GM18508 (cell line): ENCODE measurements around the gene RPL11.
"Not testable (repeated sequence)": the region's sequence is repeated elsewhere in the genome, so short reads cannot be mapped to it uniquely, and the experiment has no call there.

ENCODE experiments used
- ATAC-seq: cut with Tn5 transposase; IDR thresholded peaks from one replicate; pipeline ENCODE4 v1.9.1; 2021; ENCODE audit warnings: moderate number of reproducible peaks; ENCODE audit not compliant: insufficient read depth, unreplicated experiment

The RPL11 gene

GRCh38 chr1:23682946-23683345 is 8.7 kb upstream of the RPL11 start:
- no peak for ATAC-seq

- no peak for ATAC-seq
Measured at GRCh38 chr1:23684415-23684814, 7.2 kb upstream of the RPL11 start.

- not testable (repeated sequence) for ATAC-seq
Measured at GRCh38 chr1:23685197-23685596, 6.4 kb upstream of the RPL11 start.

GRCh38 chr1:23687680-23688079 is 3.9 kb upstream of the RPL11 start:
- ATAC-seq, result not testable (repeated sequence)

GRCh38 chr1:23688281-23688680 is 3.3 kb upstream of the RPL11 start:
- ATAC-seq, result not testable (repeated sequence)

- no peak for ATAC-seq
Measured at GRCh38 chr1:23692308-23692871, 784 bp downstream of the RPL11 start.

- no peak for ATAC-seq
Measured at GRCh38 chr1:23693599-23693998, 2.0 kb downstream of the RPL11 start.

- ATAC-seq, result no peak
Measured at GRCh38 chr1:23694371-23694770, 2.8 kb downstream of the RPL11 start.

GRCh38 chr1:23695667-23696066 is 4.1 kb downstream of the RPL11 start:
- no peak for ATAC-seq

- no peak for ATAC-seq
Measured at GRCh38 chr1:23696335-23696989, 4.9 kb downstream of the RPL11 start.

- no peak for ATAC-seq
Measured at GRCh38 chr1:23698466-23698865, 6.9 kb downstream of the RPL11 start.

GRCh38 chr1:23699280-23700179 is 7.9 kb downstream of the RPL11 start:
- no peak for ATAC-seq

GRCh38 chr1:23701310-23701709 is 9.7 kb downstream of the RPL11 start:
- no peak for ATAC-seq

- ATAC-seq, result no peak
Measured at GRCh38 chr1:23701996-23702395, 10.4 kb downstream of the RPL11 start.

- no peak for ATAC-seq
Measured at GRCh38 chr1:23704834-23705495, 13.4 kb downstream of the RPL11 start.

- ATAC-seq, result no peak
Measured at GRCh38 chr1:23709229-23709628, 17.6 kb downstream of the RPL11 start.

GRCh38 chr1:23718482-23718881 is 26.9 kb downstream of the RPL11 start:
- ATAC-seq, result no peak

GRCh38 chr1:23719162-23719820 is 27.7 kb downstream of the RPL11 start:
- no peak for ATAC-seq

GRCh38 chr1:23720256-23720995 is 28.8 kb downstream of the RPL11 start:
- no peak for ATAC-seq

GRCh38 chr1:23722652-23723051 is 31.0 kb downstream of the RPL11 start:
- ATAC-seq, result no peak
